ENCODE results near the gene HSD17B8. TPM values are rescaled to one million over a fixed set of nuclear protein-coding genes. Genes with fewer than 3 reads are reported as not detected.

The HSD17B8 gene
- polyA plus RNA-seq, 5 donors, result 20.8 to 26.5 (median 21.7) TPM

DNA sequence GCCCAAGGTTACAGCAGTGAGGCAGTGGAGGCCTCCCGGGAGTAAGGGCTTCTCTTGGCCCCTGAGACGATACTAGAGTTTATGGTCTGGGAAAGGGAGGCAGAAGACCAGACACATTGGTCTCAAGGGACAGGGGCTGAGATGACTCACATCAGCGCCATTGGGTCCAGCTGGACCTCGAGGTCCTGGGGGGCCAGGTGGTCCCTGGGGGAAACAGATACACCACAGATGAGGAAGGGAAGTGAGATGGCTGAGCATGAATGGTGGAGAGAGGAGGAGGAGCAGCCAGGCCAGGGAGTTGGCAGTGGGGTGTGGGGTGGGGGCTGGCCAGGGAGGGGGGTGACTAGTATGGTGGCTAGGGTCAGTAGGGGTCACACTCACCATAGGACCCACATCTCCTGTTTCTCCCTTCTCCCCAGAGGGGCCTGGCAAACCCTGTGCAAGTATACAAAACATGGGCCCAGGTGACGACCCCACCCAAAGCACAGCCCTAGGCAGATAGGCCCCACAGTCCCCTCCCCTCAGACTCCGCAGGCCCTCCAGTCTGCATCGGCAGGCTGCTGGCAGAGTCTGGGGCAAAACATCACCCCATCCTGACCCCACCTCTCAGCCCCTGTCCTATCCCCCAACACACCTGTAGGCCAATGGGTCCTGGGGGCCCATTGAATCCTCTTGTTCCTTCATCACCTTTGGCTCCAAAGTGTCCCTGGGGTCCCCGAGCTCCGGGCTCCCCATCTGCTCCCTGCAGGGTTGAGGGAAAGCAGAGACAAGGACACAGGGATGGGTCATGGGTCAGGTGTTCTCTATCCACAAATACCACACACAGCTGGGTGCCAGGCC lies 34.1 kb upstream of the HSD17B8 start:
- DNase-seq, result no peak

DNA sequence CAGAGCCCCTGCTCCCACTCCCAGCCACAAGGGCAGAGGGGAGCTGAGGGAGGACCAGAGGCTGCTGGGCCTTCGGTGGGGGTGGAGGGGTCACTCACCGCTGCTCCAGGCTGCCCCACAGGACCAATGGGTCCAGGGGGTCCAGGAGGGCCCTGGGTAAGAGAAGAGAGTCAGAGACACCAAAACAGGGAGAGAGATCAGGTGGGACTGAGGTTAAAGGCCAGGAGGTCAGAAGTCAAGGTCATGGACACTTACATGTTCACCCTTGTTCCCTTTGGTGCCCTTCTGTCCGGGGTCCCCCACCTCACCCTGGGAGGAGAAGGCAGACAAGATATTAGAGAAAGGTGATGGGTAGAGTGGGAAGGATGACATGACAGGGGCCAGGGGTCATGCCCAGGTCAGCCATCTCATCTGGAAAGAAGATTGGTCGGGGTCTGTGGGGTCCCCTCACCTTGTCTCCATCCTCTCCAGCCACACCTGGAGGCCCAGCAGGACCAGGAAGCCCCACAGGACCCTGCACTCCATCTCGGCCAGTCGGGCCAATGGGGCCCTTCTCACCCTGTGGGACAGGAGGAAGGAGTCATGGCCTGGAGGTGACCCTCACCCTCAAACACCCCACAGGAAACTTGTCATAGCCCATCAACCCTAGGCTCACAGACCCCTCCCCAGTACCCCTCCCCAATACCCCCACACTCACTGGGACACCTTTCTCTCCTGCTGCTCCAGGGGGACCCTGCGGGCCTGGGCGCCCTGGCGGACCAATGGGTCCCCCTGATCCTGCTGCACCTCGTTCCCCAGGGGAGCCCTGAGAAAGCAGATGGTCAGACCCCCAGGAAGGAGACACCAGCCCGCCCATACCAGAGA lies 33.2 kb upstream of the HSD17B8 start:
- no peak for DNase-seq

DNA sequence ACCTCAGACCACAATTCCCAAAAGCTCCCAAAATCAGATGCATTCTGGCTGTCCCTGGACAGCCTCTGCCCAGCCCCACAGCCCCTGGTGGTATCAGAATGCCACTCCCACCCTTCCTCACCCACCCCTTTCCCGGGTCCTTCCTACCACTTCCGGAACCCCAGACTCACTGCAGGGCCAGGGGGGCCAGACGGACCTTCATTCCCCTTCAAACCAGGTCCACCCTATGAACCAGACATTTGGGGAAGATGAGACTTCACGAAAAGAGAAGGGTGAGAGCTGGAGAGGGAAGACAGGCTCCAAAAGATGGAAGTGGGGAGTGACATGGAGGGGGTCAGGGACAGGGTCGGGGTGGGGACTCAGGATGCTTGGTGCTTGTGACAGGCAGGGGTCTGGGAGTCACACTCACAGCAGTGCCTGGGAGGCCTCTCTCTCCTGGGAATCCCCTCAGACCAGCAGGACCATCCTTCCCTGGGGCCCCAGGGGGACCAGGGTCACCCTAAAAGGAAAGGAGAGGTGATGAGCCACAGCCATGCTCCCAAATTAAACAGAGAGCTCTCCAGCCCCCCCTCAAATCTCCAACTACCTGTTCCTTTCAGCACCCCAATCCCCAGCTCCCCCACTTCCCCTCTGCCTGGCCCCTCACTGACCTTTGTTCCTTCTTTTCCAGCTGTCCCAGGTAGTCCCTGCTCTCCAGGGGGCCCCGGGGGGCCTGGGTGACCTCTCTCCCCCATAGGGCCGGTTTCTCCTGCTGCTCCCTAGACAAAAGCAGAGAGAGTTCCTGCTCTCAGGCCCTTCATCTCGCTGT lies 32.4 kb upstream of the HSD17B8 start:
- no peak for DNase-seq

DNA sequence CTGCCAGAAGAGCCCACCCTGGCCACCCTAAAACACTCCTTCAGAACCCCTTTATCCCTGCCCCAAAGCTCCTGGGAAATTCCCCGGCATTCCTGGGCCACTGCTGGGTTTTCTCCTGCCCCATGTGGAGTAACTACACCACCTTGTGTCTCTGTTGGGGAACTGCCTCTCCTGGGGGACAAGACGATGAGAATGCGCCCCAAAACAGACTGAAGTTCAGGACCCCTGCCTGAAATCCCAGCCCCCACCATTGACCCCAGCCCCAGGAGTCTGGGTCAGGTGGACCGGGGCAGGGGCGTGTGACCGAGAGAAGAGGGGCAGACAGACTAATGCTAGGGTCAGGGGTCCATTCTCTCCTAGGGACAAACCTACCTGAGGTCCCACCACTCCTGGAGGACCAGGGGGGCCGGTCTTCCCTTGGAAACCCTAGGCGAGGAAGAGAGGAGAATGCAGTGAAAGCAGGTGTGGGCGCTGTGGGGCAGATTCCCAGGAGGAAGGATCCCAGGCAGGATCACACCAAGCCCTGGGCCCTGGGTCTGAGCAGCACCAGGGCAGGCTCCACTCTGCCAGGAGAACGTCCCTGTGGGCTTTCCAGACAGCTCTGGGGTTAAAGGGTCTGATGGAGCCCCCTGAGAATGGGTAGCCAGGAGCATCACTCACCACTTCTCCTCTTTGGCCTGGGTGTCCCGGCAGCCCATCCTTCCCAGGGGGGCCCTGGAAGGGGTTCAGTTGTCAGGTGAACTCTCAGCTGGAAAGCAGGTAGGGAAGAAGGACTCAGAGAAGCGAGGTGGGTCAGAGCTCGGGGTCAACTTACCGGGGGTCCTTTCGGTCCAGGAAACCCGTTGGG lies 31.5 kb upstream of the HSD17B8 start:
- no peak for DNase-seq

DNA sequence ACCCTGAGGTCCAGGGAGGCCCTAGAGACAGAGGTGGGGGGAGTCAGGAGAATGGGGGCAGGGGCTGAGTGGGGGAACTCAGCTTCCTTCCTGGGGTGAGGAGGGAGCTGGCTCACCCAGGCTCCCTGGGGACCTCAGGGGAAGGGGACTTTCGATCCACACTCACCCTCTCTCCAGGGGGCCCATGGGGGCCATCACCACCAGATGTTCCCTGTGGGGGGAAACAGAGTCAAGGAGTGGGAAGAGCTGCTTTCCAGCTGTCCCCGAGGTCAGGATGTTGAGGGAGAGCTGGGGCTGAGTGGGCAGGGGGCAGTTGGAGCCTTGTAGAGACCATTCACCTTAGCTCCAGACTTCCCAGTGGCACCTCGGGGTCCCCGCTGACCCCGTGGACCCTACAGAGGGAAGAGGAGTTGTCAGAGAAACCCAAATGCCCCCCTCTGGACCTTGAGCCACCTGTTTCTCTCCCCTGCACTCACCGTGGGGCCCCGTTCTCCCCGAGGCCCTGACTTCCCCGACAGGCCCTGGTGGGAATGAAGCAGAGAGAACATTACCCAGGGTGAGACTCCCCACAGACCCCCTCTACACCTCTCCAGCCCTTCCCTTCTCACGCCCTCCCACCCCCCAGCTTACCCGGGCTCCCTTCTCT lies 30.8 kb upstream of the HSD17B8 start:
- DNase-seq, result no peak

DNA sequence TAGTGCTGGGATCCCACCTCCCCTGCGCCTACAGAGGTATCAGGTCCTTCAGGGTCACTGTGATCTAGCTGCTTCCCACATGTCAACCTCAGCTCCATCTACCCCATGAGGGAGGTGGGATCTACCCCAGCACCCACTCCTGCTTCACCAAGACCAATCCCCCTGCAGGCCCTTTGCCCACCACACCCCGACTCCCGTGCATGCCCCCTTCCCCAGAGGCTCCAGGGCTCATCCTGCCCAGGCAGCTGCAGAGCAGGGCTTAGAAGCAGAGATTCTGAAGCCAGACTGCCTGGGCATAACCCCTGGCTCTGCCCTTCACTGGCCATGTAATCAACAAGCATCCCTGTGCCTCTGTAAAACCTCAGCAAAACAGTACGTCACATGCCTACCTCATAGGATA lies 29.7 kb upstream of the HSD17B8 start:
- DNase-seq, result no peak

DNA sequence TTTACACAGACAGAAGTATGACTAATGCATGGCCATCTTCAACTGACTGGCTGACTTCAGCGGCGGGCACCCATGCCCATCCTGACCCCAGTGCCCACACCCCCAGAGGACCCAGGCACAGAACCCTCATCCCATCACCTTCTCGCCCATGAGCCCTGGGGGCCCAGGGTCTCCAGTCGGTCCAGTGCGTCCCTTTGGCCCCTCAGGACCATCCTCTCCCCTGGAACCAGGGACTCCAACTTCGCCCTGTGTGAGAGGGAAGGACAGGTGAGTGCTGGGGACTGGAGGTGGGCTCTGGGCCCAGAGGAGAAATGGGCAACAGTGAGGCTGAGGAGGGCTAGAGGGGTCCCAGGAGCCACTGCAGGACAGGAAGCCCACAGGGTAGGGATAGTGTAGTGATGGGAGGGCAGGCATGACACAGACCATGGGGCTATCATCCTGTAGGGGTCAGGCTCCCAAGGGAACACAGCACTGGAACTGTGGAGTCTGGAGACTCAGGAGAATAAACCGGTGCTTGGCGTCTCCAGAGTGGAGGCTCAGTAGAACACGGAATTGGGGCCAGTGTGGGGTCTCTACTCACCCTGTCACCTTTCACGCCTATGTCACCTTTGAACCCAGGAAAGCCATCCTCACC lies 28.9 kb upstream of the HSD17B8 start:
- DNase-seq, result no peak

DNA sequence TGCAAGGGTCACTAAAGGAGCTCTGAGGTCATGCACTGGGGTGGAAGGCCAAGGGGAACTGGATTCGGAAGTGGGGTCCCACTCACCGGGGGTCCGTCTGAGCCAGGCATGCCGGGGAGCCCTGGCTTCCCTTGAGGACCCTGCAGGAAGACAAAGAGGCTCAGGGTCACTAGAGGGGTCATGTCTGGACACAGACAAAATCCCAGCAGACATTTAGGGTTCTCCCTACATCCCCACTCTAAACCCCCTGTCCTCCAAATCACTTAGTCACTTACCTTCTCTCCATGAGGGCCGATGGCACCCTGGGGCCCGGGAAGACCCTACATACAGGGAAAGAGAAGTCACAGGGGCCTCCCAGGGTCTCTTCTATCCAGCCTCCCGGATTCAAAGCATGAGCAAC lies 27.5 kb upstream of the HSD17B8 start:
- DNase-seq, result no peak

DNA sequence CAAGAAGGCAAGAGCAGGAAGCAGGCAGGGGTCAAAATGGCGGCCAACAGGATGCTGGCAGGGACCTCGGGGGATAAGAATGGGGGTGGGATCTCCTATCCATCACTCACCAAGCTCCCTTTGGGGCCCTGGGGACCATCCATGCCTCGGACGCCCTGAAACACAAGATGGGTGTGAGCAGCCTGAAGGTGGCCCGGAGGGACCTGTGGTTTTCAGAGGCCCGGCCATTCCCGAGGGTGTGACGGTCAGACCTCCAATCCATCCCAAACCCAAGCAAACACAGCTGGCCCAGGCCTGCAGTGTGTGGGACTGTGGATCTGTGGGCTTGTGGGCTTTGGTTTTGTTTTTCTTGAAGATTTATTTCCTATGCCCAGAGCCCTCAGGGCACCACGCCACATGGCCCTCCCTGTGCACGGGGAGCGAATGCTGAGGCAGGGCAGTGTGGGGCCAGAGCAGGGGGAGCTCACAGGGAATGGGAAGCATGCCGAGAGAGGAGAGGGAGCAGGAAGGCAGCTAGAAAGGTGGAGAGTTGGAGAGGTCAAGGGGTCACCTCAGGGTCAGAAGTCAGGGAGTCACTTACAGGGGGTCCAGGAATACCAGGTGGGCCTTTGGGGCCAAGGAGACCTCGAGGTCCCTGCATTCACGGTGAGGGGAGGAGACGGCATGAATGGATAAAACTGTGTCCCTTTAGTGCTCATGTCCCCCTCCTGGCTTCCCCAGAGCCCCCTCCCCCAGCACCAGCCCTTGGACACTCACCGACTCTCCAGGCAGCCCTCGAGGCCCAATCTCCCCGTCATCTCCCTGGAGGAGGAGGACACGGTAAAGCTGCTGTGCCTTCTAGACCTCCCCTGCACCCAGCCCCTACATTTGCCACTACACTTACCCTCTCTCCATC lies 26.7 kb upstream of the HSD17B8 start:
- no peak for DNase-seq

DNA sequence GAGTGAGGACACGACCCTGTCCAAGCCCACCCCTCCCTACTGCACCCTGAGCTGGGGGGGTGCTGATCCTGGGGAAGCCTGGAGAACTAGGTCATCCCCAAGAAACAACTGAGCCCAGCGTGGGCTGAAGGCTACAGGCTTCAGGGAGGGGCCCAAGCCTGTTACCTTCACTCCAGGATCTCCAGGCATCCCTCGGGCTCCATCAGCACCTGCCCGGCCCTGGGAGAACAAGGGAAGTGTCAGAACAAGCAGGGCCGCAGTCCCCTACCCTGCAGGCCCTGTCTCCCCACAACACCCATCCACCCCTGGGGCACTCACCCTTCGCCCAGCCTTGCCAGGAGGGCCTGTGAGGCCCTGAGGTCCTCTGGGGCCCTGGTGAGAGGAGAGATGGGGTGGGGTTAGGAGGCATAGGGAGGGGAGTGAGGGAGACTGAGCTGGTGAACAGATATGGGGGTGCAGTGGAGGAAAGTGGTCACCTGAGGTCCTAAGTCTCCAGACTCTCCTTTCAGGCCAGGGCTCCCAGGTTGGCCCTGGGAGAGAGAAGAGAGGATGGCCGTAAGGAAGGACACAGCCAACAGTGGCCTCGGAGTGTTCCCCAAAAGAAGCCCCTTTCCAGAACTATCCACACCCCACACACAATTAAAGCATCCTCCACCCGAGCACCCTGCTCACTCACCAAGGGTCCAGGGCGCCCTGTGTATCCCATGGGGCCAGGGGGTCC lies 25.5 kb upstream of the HSD17B8 start:
- DNase-seq, result no peak

DNA sequence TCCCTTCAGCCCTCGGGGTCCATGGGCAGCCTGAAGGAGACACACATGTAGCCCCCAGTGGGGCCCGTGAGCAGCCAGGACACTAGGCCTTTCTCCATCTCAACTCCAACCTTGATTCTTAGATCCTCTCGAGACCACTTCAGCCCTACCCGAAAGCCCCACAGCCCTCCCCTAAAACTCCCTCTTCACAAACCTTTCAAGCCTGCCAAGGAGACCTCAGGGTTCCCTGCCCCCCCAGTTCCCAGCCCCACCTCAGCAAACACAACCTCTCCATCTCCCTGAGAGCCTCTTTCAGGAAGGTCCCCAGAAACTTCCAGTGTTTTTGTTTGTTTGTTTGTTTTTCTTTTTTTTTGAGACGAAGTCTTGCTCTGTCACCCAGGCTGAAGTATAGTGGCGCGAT lies 23.3 kb upstream of the HSD17B8 start:
- DNase-seq, result no peak

DNA sequence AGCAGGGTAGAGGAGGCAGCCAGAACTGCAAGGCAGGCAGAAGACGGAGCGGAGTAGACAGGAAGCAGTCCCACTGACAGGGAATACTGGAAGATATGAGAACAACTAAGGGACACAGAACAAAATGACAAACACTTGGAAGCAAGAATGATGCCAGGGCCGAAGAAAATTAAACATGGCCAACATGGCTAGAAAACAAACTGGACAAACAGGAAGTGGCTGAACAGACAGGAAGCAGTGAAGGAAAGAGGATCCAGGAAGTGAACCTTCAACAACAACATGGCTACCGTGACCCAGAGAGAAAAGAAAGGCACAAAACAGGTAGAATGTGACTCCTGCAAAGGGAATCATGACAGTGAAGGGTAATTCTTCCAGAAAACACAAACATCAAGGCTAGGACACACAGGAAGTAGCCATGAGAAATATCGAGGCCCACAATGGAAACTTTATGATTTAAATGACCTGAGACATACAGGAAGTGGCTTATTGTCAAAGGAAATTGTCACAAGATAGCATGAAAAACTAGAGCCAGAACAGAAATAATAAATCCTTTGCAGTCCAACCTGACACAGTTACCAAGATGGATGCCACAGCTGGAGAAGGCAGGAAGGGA lies 21.3 kb upstream of the HSD17B8 start:
- no peak for DNase-seq

DNA sequence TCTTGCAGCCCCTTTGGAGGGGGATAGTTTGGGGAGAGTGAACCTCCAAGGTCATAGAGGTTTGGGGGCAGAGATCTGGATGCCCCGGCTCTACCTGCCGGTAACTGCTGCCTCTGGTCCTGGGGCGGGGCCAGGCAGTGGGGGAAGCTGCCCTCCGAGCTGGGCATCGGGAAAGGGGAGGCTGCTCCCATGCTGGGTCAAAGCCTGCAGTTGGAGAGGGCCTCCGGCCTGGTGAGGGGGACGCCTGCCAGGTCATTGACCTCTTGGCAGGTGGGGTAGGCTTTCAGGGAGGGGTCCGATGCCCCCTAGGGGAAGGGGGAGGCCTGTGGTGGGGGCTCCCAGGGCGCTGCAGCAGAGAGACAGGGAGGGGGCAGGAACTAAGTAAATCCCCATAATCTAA lies 19.3 kb upstream of the HSD17B8 start:
- DNase-seq, result no peak

DNA sequence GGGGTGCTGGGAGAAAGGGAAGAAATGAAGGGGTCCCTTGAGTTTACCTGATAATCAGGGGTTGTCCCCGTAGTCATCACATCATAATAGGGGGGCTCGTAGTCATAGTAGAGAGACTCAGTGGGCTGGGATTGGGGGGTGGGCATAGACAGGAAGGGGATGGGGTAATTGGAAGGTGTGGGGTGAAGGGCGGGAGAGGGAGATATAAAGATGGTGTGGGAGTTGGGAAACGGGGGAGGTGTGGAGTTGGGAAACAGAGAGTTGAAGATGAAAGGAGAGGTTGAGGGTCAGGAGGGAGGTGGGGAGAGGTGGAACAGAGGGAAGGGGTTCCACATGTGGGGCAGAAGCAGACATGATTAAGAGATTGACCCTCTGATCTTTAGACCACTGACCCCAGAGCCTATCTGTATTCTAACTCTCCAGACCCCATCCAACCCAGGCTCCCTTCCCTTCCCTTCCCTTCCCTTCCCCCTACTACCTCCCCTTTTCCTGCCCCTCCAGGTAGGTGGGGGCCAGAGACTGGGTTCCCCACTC lies 18.7 kb upstream of the HSD17B8 start:
- no peak for DNase-seq

DNA sequence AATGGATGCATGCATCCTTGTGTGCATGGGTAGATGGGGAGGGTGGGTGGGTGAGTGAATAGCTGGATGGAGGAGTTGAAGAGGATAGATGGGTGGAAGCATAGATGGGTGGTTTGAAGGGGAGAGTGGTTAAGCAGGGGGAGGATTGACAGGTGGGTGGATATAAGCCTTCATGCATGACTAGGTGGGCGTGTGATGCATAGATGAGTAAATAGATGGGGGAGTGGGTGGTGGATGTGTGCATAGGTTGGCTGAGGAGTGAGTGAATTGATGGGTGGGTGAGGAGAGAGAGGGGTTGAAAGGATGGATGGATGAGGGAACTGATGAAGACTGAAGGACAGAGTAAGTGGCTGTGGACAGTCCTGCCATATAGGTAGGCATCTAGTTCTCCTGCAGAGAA lies 16.6 kb upstream of the HSD17B8 start:
- DNase-seq, result no peak

DNA sequence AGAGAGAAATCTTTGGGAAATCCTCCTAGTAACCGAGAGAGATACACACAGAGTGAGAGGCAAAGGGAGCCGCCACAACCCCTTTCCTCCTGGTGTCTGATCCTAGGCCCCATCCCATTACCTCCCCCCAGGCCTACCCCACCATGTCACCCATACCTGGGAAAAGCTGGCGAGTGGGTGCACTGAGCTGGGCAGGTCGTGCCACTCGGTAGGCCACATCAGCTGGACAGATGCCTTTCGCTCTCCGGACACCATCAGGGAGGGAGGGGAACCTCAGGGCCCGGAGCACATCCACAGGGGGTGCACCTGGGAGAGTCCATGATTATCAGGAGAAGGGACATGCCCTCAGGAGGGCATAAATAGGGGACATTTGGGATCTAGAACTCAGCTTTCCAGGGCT lies 15.3 kb upstream of the HSD17B8 start:
- DNase-seq, result no peak

DNA sequence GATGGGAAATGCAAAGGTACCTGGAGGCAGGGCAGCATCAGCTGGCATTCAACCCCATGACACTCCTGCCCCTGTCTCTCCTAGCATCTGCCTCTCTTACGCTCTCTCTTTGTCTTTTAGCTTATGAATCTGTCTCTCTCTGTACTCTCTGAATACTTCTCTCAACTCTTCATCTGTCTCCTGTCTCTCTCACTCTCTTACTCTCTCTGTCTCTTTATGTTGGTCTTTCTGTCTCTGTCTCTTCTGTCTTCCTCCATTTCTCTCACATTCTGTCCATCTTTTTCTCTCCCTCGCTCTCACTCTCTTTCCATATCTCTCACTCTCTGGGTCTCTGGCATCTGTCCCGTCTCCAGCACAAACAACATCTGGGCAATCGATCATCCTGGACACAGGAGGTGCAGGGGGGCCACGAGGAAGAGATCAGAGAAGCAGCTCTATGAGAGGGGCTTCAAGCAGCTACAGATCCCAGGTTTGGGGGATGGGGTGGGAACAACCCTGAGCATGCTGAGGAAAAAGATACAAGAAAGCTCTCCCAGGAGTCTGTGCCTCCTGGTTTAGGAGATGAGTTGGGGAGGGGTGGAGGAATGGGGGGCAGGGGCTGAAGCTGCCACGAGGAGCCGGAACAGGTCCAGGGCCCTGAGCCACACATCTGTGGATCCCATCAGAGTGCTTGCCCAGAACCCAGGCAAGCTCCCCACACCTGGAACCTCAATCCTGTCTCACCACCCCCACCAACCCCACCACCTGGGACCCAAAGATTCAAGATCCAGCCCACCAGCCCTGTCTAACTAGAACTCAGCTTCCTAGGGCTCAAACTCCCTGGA lies 14.6 kb upstream of the HSD17B8 start:
- DNase-seq, result no peak

Measured in right lung (tissue), 5 donors.